ENCODE measurements around the gene ATP6AP2. TPM values are rescaled to one million over a fixed set of nuclear protein-coding genes. Genes with fewer than 3 reads are reported as not detected.

The ATP6AP2 gene
- polyA plus RNA-seq, 1 of the 3 experiments (the other 2 are of a cell fraction), result 160 TPM

DNA sequence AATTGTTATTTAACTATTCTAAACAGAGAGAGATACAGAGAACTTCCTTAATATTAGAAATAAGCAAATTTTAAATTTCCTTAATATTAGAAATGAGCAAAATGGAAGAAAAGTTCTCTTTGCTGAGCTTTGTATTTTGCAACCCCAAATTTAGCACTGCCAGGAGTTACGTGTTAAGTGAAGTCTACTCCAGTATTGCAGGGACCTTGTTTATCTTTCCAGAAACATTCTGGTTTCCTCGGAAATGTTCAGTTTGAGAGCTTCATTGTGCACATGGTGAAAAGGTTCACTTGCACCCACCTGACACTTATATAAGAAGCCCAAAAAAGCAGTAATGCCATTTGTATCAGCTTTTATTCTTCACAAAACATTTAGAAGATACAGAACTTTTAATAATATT is 72.8 kb downstream of the ATP6AP2 start:
- Histone ChIP-seq H4K20me1 (ENCODE audit: insufficient read depth) (no peaks in the 10 kb centered on the region), H3K27ac (ENCODE audit: low read depth in 2 of 2, low read length in 1 of 2) (no peak overlapping the region), H3K27me3 (ENCODE audit: insufficient read depth) (no peaks in the 10 kb centered on the region), H3K9ac (no peak overlapping the region), H3K4me2 (no peak overlapping the region), H3F3A (replicated peaks; ENCODE audit: insufficient read depth) (peaks cover 20% of the 10 kb centered on the region), H2AFZ (ENCODE audit: low read depth) (no peak overlapping the region), H3K9me3 (no peaks in the 10 kb centered on the region), H3K4me3 (ENCODE audit: low read depth in 2 of 2, low read length in 1 of 2) (no peak overlapping the region), H3K79me2 (ENCODE audit: insufficient read depth) (no peaks in the 10 kb centered on the region), H3K9me2 (no peaks in the 10 kb centered on the region), H3K4me1 (ENCODE audit: control insufficient read depth in 1 of 2, insufficient read depth in 2 of 2, low read depth in 1 of 2, low read length in 1 of 2) (no peaks in the 10 kb centered on the region), H3K36me3 (replicated peaks in 1 of 2; ENCODE audit: control insufficient read depth in 1 of 2, insufficient read depth in 2 of 2, low read length in 1 of 2) (peaks cover 34 to 57% of the 10 kb centered on the region in 2 experiments)
- POLR2A ChIA-PET, result interaction anchor here (0.6 kb wide), 1 partner anchor 25 kb away, joined by 3 read pairs; no protein-coding TSS in a partner anchor
- no peak for TF ChIP-seq NRF1 (IDR thresholded peaks at IDR 0.05; ENCODE audit: low read depth, low read length)
- no peak for TF ChIP-seq JUND (IDR thresholded peaks at IDR 0.05)
- TF ChIP-seq TAF1 (IDR thresholded peaks at IDR 0.05; ENCODE audit: borderline replicate concordance, low read depth, low read length), result no peak
- no peak for TF ChIP-seq FOXJ3 (CRISPR knock-in tag; IDR thresholded peaks at IDR 0.05)
- WGBS (ENCODE audit: low lambda C conversion rate), result 89% methylated on average over 2 of the region's 2 CpGs
- DNase-seq, result no peak
- CTCF ChIA-PET, result interaction anchor here (0.8 to 5.0 kb wide), 5 partner anchors 9 to 461 kb away, joined by 3 to 56 read pairs (median 4); no protein-coding TSS in a partner anchor

Small RNAs within 50 kb of the gene (small RNA-seq; reads per million reads assigned to genes)
- gene RNU7-164P, result 0 reads per million in 7 experiments

Other genes with a start within 250 kb of the ATP6AP2 start
- not detected in 2 replicates for gene MPC1L, start 42.5 kb downstream of the ATP6AP2 start, polyA plus RNA-seq (2012; rRNA removed)
- 8.4 and 10.4 TPM in 2 replicates for gene CXorf38, start 66.6 kb downstream of the ATP6AP2 start, polyA plus RNA-seq (2012; rRNA removed)
- 24.5 and 25.6 TPM in 2 replicates for gene MED14, start 154.6 kb downstream of the ATP6AP2 start, polyA plus RNA-seq (2012; rRNA removed)